DND-41 (cell line): ENCODE results near the gene PBX4.

Source experiments
- ATAC-seq: fragments of 200-7000 bp; cut with Tn5 transposase; 3 replicates; pipeline ENCODE4 v1.9.1; 2021; ENCODE audit warnings: low read depth; ENCODE audit not compliant: insufficient read depth
- DNase-seq: peaks from one replicate; pipeline ENCODE4 v3.0.0-alpha.2; 2020
- H2AFZ ChIP-seq: 2 replicates; pipeline ENCODE4 v1.6.0; 2012; ENCODE audit warnings: low read depth, low read length
- H3K27ac ChIP-seq: 2 replicates; pipeline ENCODE4 v1.5.1; 2012; ENCODE audit warnings: low read length, inconsistent platforms
- H3K27me3 ChIP-seq: fragments of 200-600 bp; sonication (generic); 2 replicates; pipeline ENCODE4 v1.6.0; 2012; ENCODE audit warnings: low read length, mild to moderate bottlenecking, inconsistent platforms; ENCODE audit not compliant: insufficient read depth, poor library complexity
- H3K36me3 ChIP-seq: 2 replicates; pipeline ENCODE4 v1.5.1; 2012; ENCODE audit warnings: low read length, inconsistent platforms; ENCODE audit not compliant: insufficient read depth
- H3K4me1 ChIP-seq: 2 replicates; pipeline ENCODE4 v1.5.1; 2012; ENCODE audit warnings: mild to moderate bottlenecking, low read length; ENCODE audit not compliant: insufficient read depth
- H3K4me2 ChIP-seq: 2 replicates; pipeline ENCODE4 v1.6.0; 2012; ENCODE audit warnings: mild to moderate bottlenecking, moderate library complexity, low read length, inconsistent platforms; ENCODE audit not compliant: insufficient read depth
- H3K4me3 ChIP-seq, 2 experiments: fragments of 200-600 bp in 1 of 2; shearing (Covaris generic) in 1 of 2; 2 replicates each; pipeline ENCODE4 v1.5.1; 2012 to 2016; ENCODE audit warnings: inconsistent platforms in 2 of 2, low read length in 2 of 2, mild to moderate bottlenecking in 2 of 2, low read depth in 1 of 2, moderate library complexity in 1 of 2
- H3K79me2 ChIP-seq: 2 replicates; pipeline ENCODE4 v1.6.0; 2012; ENCODE audit warnings: low read length, inconsistent platforms; ENCODE audit not compliant: insufficient read depth
- H3K9ac ChIP-seq: 2 replicates; pipeline ENCODE4 v1.6.0; 2012; ENCODE audit warnings: low read depth, mild to moderate bottlenecking, inconsistent platforms, low read length, moderate library complexity
- H3K9me3 ChIP-seq: 2 replicates; pipeline ENCODE4 v1.5.1; 2012; ENCODE audit warnings: low read length, moderate library complexity, mild to moderate bottlenecking, inconsistent platforms; ENCODE audit not compliant: insufficient read depth, severe bottlenecking
- H4K20me1 ChIP-seq: 2 replicates; pipeline ENCODE4 v1.6.0; 2012; ENCODE audit warnings: low read length; ENCODE audit not compliant: insufficient read depth
- CTCF ChIP-seq: IDR thresholded peaks from 2 replicates; pipeline ENCODE4 v1.5.1; 2012; ENCODE audit warnings: borderline replicate concordance, low read length, moderate library complexity, mild to moderate bottlenecking; ENCODE audit not compliant: poor library complexity, severe bottlenecking; ENCODE audit errors: extremely low read depth
- EZH2 ChIP-seq: IDR thresholded peaks from 3 replicates; pipeline ENCODE4 v1.6.1; 2012; ENCODE audit warnings: borderline replicate concordance, low read depth, mild to moderate bottlenecking, moderate library complexity, low read length, inconsistent platforms; ENCODE audit not compliant: severe bottlenecking

Gene PBX4

GRCh38 chr19:19547674-19548336 lies 70.7 kb downstream of the PBX4 start:
- H3K4me3 ChIP-seq: no peak overlapping the region
- H3K4me2 ChIP-seq: no peak overlapping the region
- DNase-seq (no peak), ATAC-seq (no peak)
- no peaks in the 10 kb centered on the region for H3K4me1 ChIP-seq
- H3K9me3 ChIP-seq: no peaks in the 10 kb centered on the region
- no peaks in the 10 kb centered on the region for H4K20me1 ChIP-seq
- H3K9ac ChIP-seq: no peak overlapping the region
- no peak overlapping the region for H3K27ac ChIP-seq
- H3K79me2 ChIP-seq: no peaks in the 10 kb centered on the region
- no peak overlapping the region for H2AFZ ChIP-seq
- H3K36me3 ChIP-seq: no peaks in the 10 kb centered on the region
- TF ChIP-seq CTCF (no peak), EZH2 (no peak)
- H3K27me3 ChIP-seq: no peaks in the 10 kb centered on the region

GRCh38 chr19:19546751-19547162 lies 71.7 kb downstream of the PBX4 start:
- ATAC-seq: no peak

GRCh38 chr19:19545707-19546106 lies 72.8 kb downstream of the PBX4 start:
- Histone ChIP-seq H4K20me1 (no peaks in the 10 kb centered on the region), H3K9me3 (no peaks in the 10 kb centered on the region), H3K27ac (no peak overlapping the region), H3K4me3 (no peak overlapping the region), H3K9ac (no peak overlapping the region), H3K4me1 (no peaks in the 10 kb centered on the region), H3K79me2 (no peaks in the 10 kb centered on the region), H3K4me2 (no peak overlapping the region), H2AFZ (no peak overlapping the region), H3K27me3 (no peaks in the 10 kb centered on the region), H3K36me3 (no peaks in the 10 kb centered on the region)
- ATAC-seq (no peak), DNase-seq (no peak)
- TF ChIP-seq EZH2: no peak
- no peak for TF ChIP-seq CTCF

More at GRCh38 chr19:19546751-19547162, 71.7 kb downstream of the PBX4 start:
- Histone ChIP-seq H4K20me1 (no peaks in the 10 kb centered on the region), H3K9me3 (no peaks in the 10 kb centered on the region), H3K4me3 (no peak overlapping the region), H3K36me3 (no peaks in the 10 kb centered on the region), H3K79me2 (no peaks in the 10 kb centered on the region), H3K27ac (no peak overlapping the region), H3K4me2 (no peak overlapping the region), H2AFZ (no peak overlapping the region), H3K27me3 (no peaks in the 10 kb centered on the region), H3K4me1 (no peaks in the 10 kb centered on the region), H3K9ac (no peak overlapping the region)
- TF ChIP-seq EZH2 (no peak), CTCF (no peak)
- no peak for DNase-seq
